Keratinocyte (primary cell): ENCODE results near the gene HSDL2. TPM values are rescaled to one million over a fixed set of nuclear protein-coding genes. Genes with fewer than 3 reads are reported as not detected.

Source experiments
- DNase-seq: peaks from one replicate; pipeline ENCODE4 v3.0.0-alpha.2; 2011; ENCODE audit warnings: low read depth, missing footprints, low spot score
- FAIRE-seq: peaks from 2 replicates; lab custom pipeline; 2011; peaks lifted over from hg19 to GRCh38; lab: Jason Lieb, UNC
- H2AFZ ChIP-seq: 2 replicates; pipeline ENCODE4 v1.6.0; 2012; ENCODE audit warnings: low read length, control low read depth, inconsistent platforms; ENCODE audit not compliant: control insufficient read depth
- H3K27ac ChIP-seq: 2 replicates; pipeline ENCODE4 v1.5.1; 2011; ENCODE audit warnings: low read length; ENCODE audit not compliant: control insufficient read depth, insufficient read depth
- H3K27me3 ChIP-seq: 3 replicates; pipeline ENCODE4 v1.6.0; 2011; ENCODE audit warnings: low read length; ENCODE audit not compliant: control insufficient read depth, insufficient read depth; ENCODE audit errors: extremely low read depth
- H3K36me3 ChIP-seq, 2 experiments: 2 replicates in 1 of 2; 3 replicates in 1 of 2; pipeline ENCODE4 v1.5.1; 2011; ENCODE audit warnings: low read length in 2 of 2, mild to moderate bottlenecking in 1 of 2; ENCODE audit not compliant: control insufficient read depth in 2 of 2, insufficient read depth in 2 of 2; ENCODE audit errors: extremely low read depth in 1 of 2
- H3K4me1 ChIP-seq: 3 replicates; pipeline ENCODE4 v1.5.1; 2011; ENCODE audit warnings: low read length; ENCODE audit not compliant: control insufficient read depth, insufficient read depth; ENCODE audit errors: extremely low read depth
- H3K4me2 ChIP-seq: 3 replicates; pipeline ENCODE4 v1.6.0; 2011; ENCODE audit warnings: low read depth, low read length; ENCODE audit not compliant: control insufficient read depth, insufficient read depth; ENCODE audit errors: extremely low read depth
- H3K4me3 ChIP-seq, 3 experiments: fragments of 200-600 bp in 1 of 3; sonication (generic) in 1 of 3; 2 replicates in 2 of 3; 3 replicates in 1 of 3; pipeline ENCODE4 v1.5.1; 2011 to 2016; ENCODE audit warnings: low read length in 3 of 3, mild to moderate bottlenecking in 3 of 3, control low read depth in 2 of 3, inconsistent platforms in 1 of 3, low read depth in 1 of 3, mixed read lengths in 1 of 3, mixed run types in 1 of 3, moderate library complexity in 1 of 3; ENCODE audit not compliant: control insufficient read depth in 2 of 3, insufficient read depth in 2 of 3; ENCODE audit errors: extremely low read depth in 1 of 3
- H3K79me2 ChIP-seq: 2 replicates; pipeline ENCODE4 v1.6.0; 2012; ENCODE audit warnings: low read length; ENCODE audit not compliant: control insufficient read depth, insufficient read depth
- H3K9ac ChIP-seq: 3 replicates; pipeline ENCODE4 v1.6.0; 2011; ENCODE audit warnings: low read length; ENCODE audit not compliant: control insufficient read depth, insufficient read depth; ENCODE audit errors: extremely low read depth
- H3K9me1 ChIP-seq: 3 replicates; pipeline ENCODE4 v1.6.0; 2011; ENCODE audit warnings: low read length; ENCODE audit not compliant: control insufficient read depth, insufficient read depth; ENCODE audit errors: extremely low read depth
- H3K9me3 ChIP-seq: 2 replicates; pipeline ENCODE4 v1.5.1; 2012; ENCODE audit warnings: low read depth, low read length; ENCODE audit not compliant: control insufficient read depth
- H4K20me1 ChIP-seq: 3 replicates; pipeline ENCODE4 v1.6.0; 2011; ENCODE audit warnings: low read length; ENCODE audit not compliant: control insufficient read depth, insufficient read depth; ENCODE audit errors: extremely low read depth
- CTCF ChIP-seq, 3 experiments: IDR thresholded peaks in 1 of 3; conservative IDR thresholded peaks in 1 of 3; optimal IDR thresholded peaks in 1 of 3; 2 replicates in 2 of 3; 3 replicates in 1 of 3; pipeline versions ENCODE3 to v1.5.1; 2011; ENCODE audit warnings: low read length in 3 of 3, mild to moderate bottlenecking in 3 of 3, moderate library complexity in 2 of 3, control low read depth in 1 of 3, inconsistent platforms in 1 of 3; ENCODE audit not compliant: insufficient read depth in 2 of 3; ENCODE audit errors: extremely low read depth in 1 of 3
- EZH2 ChIP-seq: IDR thresholded peaks from one replicate; pipeline ENCODE4 v1.6.1; 2012; ENCODE audit warnings: inconsistent platforms, mild to moderate bottlenecking, low read length, moderate library complexity
- dilution Hi-C: fragments of 300-500 bp; cut with MboI; formaldehyde crosslinking; loops from one replicate; pipeline ENCODE4 v1.7.0; 2020; ENCODE audit warnings: low sequenced_read_pairs; ENCODE audit not compliant: extremely low pct_ligation_motif_present
- polyA plus RNA-seq, 5 experiments: library from polyadenylated mRNA; depleted of rRNA in 3 of 5; stranded (reverse) in 3 of 5; stranded (forward) in 1 of 5; unstranded in 1 of 5; fragments of >200 nt; gene quantifications; 1 replicate in 1 of 5; 2 replicates in 3 of 5; 3 replicates in 1 of 5; pipeline versions ENCODE4 v1.2.1 to v1.2.3, GENCODE V29; 2011 to 2012; ENCODE audit warnings: missing spikeins in 2 of 5, low read depth in 1 of 5, low replicate concordance in 1 of 5

The HSDL2 gene
- polyA plus RNA-seq, 1 donor (not counting 4 experiments of a cell fraction or from before 2014, with no cell fraction given) = 27.6 TPM

DNA sequence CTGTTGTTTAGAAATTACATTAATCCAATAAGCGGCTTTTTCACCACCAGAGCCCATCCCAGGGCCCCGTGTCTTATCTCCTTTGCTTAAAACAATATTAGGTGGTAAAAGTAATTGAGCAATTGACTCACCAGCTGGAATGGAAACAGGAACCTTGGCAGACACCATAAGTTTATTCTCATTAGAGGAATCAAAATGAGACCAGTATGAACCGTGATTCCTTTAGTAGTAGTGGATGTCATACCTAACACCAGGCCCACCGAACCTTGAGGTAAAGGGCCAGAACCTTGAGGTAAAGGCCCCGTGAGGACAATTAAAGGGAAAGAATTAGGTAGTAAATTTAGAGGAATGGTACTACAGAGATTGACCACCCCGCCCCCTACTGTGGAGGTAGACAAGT lies 16.5 kb downstream of the HSDL2 start:
- dilution Hi-C loops = no loop called here
- TF ChIP-seq EZH2 = no peak
- TF ChIP-seq CTCF (optimal IDR thresholded peaks at IDR 0.05 in 1 of 3, IDR thresholded peaks at IDR 0.05 in 1 of 3, conservative IDR thresholded peaks at IDR 0.05 in 1 of 3; ENCODE audit: extremely low read depth in 1 of 3, insufficient read depth in 2 of 3, low read length in 3 of 3) = no peak
- no peaks in the 10 kb centered on the region for H3K36me3 ChIP-seq
- no peak overlapping the region for H3K9ac ChIP-seq
- H3K4me2 ChIP-seq = no peak overlapping the region
- H3K27ac ChIP-seq = no peak overlapping the region
- no peaks in the 10 kb centered on the region for H4K20me1 ChIP-seq
- H3K79me2 ChIP-seq = no peaks in the 10 kb centered on the region
- H3K4me1 ChIP-seq = no peaks in the 10 kb centered on the region
- FAIRE-seq (no peak), DNase-seq (no peak)
- H3K9me1 ChIP-seq = no peaks in the 10 kb centered on the region
- no peak overlapping the region for H3K4me3 ChIP-seq
- H3K27me3 ChIP-seq = no peaks in the 10 kb centered on the region
- no peak overlapping the region for H2AFZ ChIP-seq
- no peaks in the 10 kb centered on the region for H3K9me3 ChIP-seq

- H2AFZ ChIP-seq = no peak overlapping the region
- no peak overlapping the region for H3K9ac ChIP-seq
- H3K27me3 ChIP-seq = no peaks in the 10 kb centered on the region
- dilution Hi-C loops = no loop called here
- DNase-seq = no peak
- no peak for FAIRE-seq
- TF ChIP-seq EZH2 (no peak), CTCF (optimal IDR thresholded peaks at IDR 0.05 in 1 of 3, IDR thresholded peaks at IDR 0.05 in 1 of 3, conservative IDR thresholded peaks at IDR 0.05 in 1 of 3; ENCODE audit: extremely low read depth in 1 of 3, insufficient read depth in 2 of 3, low read length in 3 of 3) (no peak)
- H3K27ac ChIP-seq = no peak overlapping the region
- no peaks in the 10 kb centered on the region for H3K9me1 ChIP-seq
- no peaks in the 10 kb centered on the region for H3K4me1 ChIP-seq
- no peaks in the 10 kb centered on the region for H3K9me3 ChIP-seq
- H3K36me3 ChIP-seq = no peaks in the 10 kb centered on the region
- H3K4me3 ChIP-seq = no peak overlapping the region
- no peaks in the 10 kb centered on the region for H4K20me1 ChIP-seq
- no peak overlapping the region for H3K4me2 ChIP-seq
- H3K79me2 ChIP-seq = no peaks in the 10 kb centered on the region
These were observed 17.0 kb downstream of the HSDL2 start for GRCh38 chr9:112396872-112397271.
